Natural killer cell (primary cell): ENCODE results near the gene LAMC3. TPM values are rescaled to one million over a fixed set of nuclear protein-coding genes. Genes with fewer than 3 reads are reported as not detected.

Experiments
- ATAC-seq, 3 donors: fragments of 150-1000 bp in 2 of 3; fragments of 200-7000 bp in 1 of 3; cut with Tn5 transposase; 1 replicate in 1 of 3; 2 replicates in 2 of 3; pipeline ENCODE4 v1.10.0; 2021; ENCODE audit warnings: mild to moderate bottlenecking in 2 of 3, moderate library complexity in 2 of 3
- DNase-seq, 2 donors: peaks; one replicate each; pipeline versions ENCODE4 v3.0.0 to v3.0.0-alpha.2; 2013 to 2021; ENCODE audit warnings: mixed read lengths in 1 of 2
- H3K27ac ChIP-seq: one replicate; pipeline ENCODE4 v1.5.1; 2013; ENCODE audit warnings: mild to moderate bottlenecking, low read length
- H3K27me3 ChIP-seq: one replicate; pipeline ENCODE4 v1.6.1; 2013; ENCODE audit warnings: low read length; ENCODE audit not compliant: control insufficient read depth, insufficient read depth
- H3K36me3 ChIP-seq: one replicate; pipeline ENCODE4 v1.6.1; 2013; ENCODE audit warnings: low read length; ENCODE audit not compliant: control insufficient read depth, insufficient read depth
- H3K4me1 ChIP-seq: one replicate; pipeline ENCODE4 v1.6.1; 2013; ENCODE audit warnings: low read length; ENCODE audit not compliant: control insufficient read depth, insufficient read depth
- H3K4me3 ChIP-seq: one replicate; pipeline ENCODE4 v1.5.1; 2013; ENCODE audit warnings: low read length
- H3K9me3 ChIP-seq: one replicate; pipeline ENCODE4 v1.6.1; 2013; ENCODE audit warnings: low read length; ENCODE audit not compliant: control insufficient read depth, insufficient read depth
- H3K27ac Mint-ChIP-seq, 2 donors: one replicate each; pipeline ENCODE4 v1.8.0; 2022; ENCODE audit warnings: mild to moderate bottlenecking in 2 of 2, mixed read lengths in 2 of 2, moderate library complexity in 1 of 2
- H3K27me3 Mint-ChIP-seq, 2 donors: one replicate each; pipeline ENCODE4 v1.8.0; 2022; ENCODE audit warnings: low read depth in 2 of 2, mixed read lengths in 2 of 2
- H3K36me3 Mint-ChIP-seq: one replicate; pipeline ENCODE4 v1.8.0; 2022; ENCODE audit warnings: mixed read lengths
- H3K4me1 Mint-ChIP-seq, 2 donors: one replicate each; pipeline ENCODE4 v1.8.0; 2022; ENCODE audit warnings: mixed read lengths in 2 of 2
- H3K4me3 Mint-ChIP-seq: one replicate; pipeline ENCODE4 v1.8.0; 2022; ENCODE audit warnings: mild to moderate bottlenecking, moderate library complexity, mixed read lengths
- H3K9me3 Mint-ChIP-seq, 2 donors: one replicate each; pipeline ENCODE4 v1.8.0; 2022; ENCODE audit warnings: mixed read lengths in 2 of 2
- WGBS: methylation state at CpG from one replicate; pipeline ENCODE4 v1.1.7; 2013; ENCODE audit warnings: missing lambda C conversion rate; ENCODE audit not compliant: insufficient coverage; 5-methylcytosine and 5-hydroxymethylcytosine counted together
- intact Hi-C: fragments of 100-400 bp; cut with micrococcal nuclease; formaldehyde crosslinking; loops from one replicate; pipeline ENCODE4 v1.14.2; 2022
- total RNA-seq, 4 donors: library from RNA; stranded (reverse); fragments of 120-200 nt in 1 of 4; gene quantifications; one replicate each; pipeline versions ENCODE4 v1.2.3 to v1.2.4, GENCODE V29; 2013 to 2022
- TF ChIP-seq, protein P1 (sequence below): fragments of 200-600 bp; IDR thresholded peaks from one replicate; pipeline ENCODE4 v1.8.0; 2022; ENCODE audit warnings: antibody characterized with exemption

The LAMC3 gene
- total RNA-seq, 3 donors from 2014 or later (not counting 1 experiment from before 2014, with no cell fraction given) = not detected

DNA sequence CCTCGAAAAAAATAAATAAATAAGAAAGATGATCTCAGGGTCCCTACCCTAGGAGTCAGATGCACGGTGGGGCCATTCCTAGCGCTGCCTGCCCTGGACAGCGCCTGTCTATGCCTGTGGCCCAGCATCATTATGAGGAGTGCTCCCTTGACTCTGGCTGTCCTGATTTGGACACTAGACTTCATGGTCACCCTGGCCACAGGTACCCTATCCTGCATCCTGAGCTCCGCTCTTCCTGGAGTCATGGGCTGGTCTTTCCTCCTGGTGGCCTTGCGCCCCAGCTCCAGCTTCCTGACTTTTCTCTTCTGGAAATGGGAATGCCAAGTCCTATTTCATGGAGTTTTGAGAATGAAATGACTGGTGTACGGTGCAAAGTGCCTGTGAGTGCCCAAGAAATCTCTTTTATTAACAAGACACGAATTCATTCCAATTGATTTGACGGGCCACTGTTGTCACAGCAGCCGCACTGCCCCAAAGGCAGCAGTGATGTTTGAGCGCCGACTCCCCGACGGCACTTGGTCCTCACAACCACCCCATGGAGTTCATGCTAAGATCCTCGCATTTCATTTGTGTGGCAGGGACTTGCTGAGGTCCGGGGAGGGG, 86.8 kb downstream of the LAMC3 start:
- TF ChIP-seq, protein P1, sequence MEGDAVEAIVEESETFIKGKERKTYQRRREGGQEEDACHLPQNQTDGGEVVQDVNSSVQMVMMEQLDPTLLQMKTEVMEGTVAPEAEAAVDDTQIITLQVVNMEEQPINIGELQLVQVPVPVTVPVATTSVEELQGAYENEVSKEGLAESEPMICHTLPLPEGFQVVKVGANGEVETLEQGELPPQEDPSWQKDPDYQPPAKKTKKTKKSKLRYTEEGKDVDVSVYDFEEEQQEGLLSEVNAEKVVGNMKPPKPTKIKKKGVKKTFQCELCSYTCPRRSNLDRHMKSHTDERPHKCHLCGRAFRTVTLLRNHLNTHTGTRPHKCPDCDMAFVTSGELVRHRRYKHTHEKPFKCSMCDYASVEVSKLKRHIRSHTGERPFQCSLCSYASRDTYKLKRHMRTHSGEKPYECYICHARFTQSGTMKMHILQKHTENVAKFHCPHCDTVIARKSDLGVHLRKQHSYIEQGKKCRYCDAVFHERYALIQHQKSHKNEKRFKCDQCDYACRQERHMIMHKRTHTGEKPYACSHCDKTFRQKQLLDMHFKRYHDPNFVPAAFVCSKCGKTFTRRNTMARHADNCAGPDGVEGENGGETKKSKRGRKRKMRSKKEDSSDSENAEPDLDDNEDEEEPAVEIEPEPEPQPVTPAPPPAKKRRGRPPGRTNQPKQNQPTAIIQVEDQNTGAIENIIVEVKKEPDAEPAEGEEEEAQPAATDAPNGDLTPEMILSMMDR = no peak
- Mint-ChIP-seq H3K4me1 (no peaks in the 10 kb centered on the region), H3K27me3 (peaks cover 15 to 34% of the 10 kb centered on the region in 2 donors), H3K9me3 (no peaks in the 10 kb centered on the region), H3K27ac (no peak overlapping the region), H3K36me3 (no peaks in the 10 kb centered on the region), H3K4me3 (peak overlapping the region; percentile 56)
- DNase-seq (no peak), ATAC-seq (no peak)
- peaks cover 3% of the 10 kb centered on the region for H3K4me1 ChIP-seq
- no peaks in the 10 kb centered on the region for H3K9me3 ChIP-seq
- H3K4me3 ChIP-seq = no peak overlapping the region
- peaks cover 9% of the 10 kb centered on the region for H3K27me3 ChIP-seq
- no peaks in the 10 kb centered on the region for H3K36me3 ChIP-seq
- intact Hi-C loops = no loop called here
- no peak overlapping the region for H3K27ac ChIP-seq
- 36% methylated on average over 15 of the region's 16 CpGs for WGBS

DNA sequence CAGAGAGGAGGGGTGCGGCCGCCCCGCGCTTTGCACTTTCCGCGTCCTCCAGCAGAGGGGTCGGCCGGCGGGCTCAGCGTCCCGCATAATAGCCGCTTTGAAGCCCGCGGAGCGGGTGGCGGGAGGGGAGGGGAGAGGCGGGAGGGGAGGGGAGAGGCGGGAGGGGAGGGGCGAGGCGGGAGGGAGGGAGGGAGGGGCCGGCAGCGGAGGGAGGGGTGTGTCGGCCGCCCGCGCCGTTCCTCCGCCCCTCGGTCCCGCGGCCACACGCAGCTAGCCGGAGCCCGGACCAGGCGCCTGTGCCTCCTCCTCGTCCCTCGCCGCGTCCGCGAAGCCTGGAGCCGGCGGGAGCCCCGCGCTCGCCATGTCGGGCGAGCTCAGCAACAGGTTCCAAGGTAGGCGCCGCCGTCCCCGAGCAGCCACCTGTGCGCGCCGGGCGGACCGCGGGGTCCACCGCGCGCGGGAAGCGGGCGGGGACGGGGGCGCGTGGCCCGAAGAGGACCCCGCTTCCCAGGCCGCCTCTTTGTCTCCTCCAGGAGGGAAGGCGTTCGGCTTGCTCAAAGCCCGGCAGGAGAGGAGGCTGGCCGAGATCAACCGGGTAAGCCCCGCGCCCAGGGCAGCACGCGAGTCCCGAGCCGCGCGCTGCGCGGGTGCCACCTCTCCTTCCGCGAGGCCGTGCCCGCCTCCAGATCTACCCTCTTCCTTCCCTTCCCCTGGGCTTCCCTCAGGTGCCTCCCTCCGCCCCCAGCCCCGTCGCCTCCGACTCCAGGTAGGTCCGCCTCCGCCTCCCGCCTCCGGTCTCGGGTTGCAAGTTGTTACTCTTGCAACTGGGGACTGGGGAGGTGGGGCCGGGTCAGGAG, 87.5 kb downstream of the LAMC3 start, which contains the start of gene AIF1L:
Gene AIF1L (plus strand): TSS at position 263 of the 857 bp plus-strand sequence. CDS start 99 bp downstream, at position 362.
- intact Hi-C loops = no loop called here
- Histone ChIP-seq H3K9me3 (no peaks in the 10 kb centered on the region), H3K27ac (no peak within 1 kb of the TSS), H3K36me3 (no peaks in the 10 kb centered on the region), H3K4me3 (no peak within 1 kb of the TSS), H3K4me1 (peaks cover 3% of the 10 kb centered on the region), H3K27me3 (peaks cover 9% of the 10 kb centered on the region)
- H3K36me3 Mint-ChIP-seq = no peaks in the 10 kb centered on the region
- H3K4me1 Mint-ChIP-seq = no peaks in the 10 kb centered on the region
- no peak within 1 kb of the TSS for H3K27ac Mint-ChIP-seq
- DNase-seq (peak in 1 of 2 donors; percentile 32), ATAC-seq (peak in 1 of 3 donors; percentile 54)
- H3K9me3 Mint-ChIP-seq = no peaks in the 10 kb centered on the region
- H3K27me3 Mint-ChIP-seq = peaks cover 15 to 34% of the 10 kb centered on the region in 2 donors
- peak within 1 kb of the TSS; percentile 62 for H3K4me3 Mint-ChIP-seq
- TF ChIP-seq, protein P1 = no peak
- WGBS = under 1% methylated on average over 85 of the region's 99 CpGs

DNA sequence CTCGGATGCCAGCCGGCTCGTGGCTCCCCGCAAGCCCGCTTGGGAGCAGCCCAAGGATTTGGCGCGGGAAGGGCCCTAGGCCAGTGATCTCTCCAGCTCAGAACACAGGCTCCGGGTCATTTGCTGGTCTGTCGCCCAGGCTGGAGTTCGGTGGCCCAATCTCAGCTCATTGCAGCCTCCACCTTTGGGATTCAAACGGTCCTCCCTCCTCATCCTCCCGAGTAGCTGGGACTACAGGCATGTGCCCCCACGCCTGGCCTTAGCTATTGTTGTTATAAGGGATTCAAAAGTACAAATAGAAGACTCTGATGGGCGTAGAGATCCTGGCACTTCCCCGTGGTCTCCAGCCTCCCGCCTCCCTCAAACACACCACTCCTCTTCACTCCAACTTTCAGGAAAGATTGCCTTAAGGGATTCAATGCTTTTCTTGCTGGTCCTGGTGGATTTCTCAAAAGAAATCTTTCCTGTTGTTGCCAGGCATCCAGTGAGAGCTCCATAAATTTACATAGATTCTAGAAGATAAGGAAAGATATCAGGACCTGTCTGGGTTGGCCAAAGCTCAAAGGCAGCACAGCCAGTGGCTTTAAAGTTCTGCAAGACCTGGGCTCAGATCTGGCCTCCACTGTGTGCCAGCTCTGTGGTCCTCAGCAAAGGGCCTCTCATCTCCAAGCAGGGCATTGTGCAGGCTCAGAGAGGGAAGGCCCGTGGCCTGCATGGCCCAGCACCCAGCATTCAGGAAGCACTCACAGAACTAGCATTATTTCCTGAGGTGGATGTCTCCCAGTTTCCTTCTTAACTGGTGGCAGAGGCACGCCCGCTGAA, 88.4 kb downstream of the LAMC3 start:
- Mint-ChIP-seq H3K27me3 (peaks cover 15 to 34% of the 10 kb centered on the region in 2 donors), H3K36me3 (no peaks in the 10 kb centered on the region), H3K27ac (no peak overlapping the region), H3K4me1 (no peaks in the 10 kb centered on the region), H3K9me3 (no peaks in the 10 kb centered on the region), H3K4me3 (peak overlapping the region; percentile 62)
- intact Hi-C loops = no loop called here
- DNase-seq = no peak
- no peak overlapping the region for H3K27ac ChIP-seq
- 51% methylated on average over 17 of the region's 19 CpGs for WGBS
- no peaks in the 10 kb centered on the region for H3K36me3 ChIP-seq
- H3K4me1 ChIP-seq = peaks cover 3% of the 10 kb centered on the region
- H3K4me3 ChIP-seq = no peak overlapping the region
- no peak for ATAC-seq
- peaks cover 9% of the 10 kb centered on the region for H3K27me3 ChIP-seq
- H3K9me3 ChIP-seq = no peaks in the 10 kb centered on the region
- TF ChIP-seq, protein P1 = no peak
